Activated CD4-positive, alpha-beta T cell treated with anti-CD3 and anti-CD28 coated beads for 24 hours (primary cell): ENCODE results near the gene SMAD6.

Experiments used
- DNase-seq, 2 donors: peaks; one replicate each; pipeline ENCODE4 v3.0.0-alpha.2; 2020; ENCODE audit warnings: low read depth in 2 of 2

SMAD6 gene

GRCh38 chr15:66702035-66702786, at the start of gene SMAD6:
Gene SMAD6, plus strand, starts transcription at chr15:66702236. Its CDS starts 1,023 bp downstream, at chr15:66703259.
- peak; percentile 54 to 68 for DNase-seq

DNA sequence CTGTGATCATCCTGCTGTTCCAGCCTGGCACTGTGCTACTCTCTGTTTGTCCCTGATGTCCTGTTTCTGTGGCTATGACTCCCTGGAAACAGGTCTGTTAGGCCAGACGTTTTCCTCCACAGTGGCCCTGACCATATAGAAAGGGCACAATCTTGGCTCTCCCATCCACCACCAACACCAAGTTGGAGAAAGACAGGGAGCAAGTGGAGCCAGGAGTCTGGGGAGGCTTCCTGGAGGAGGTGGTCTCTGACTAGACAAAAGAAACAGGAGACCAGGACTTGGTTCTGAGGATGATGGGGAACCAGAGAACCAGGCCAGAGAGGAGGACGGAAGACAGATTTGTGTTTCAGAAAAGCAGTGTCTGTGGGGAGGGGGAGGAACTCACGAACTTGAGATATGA, 49.2 kb upstream of the SMAD6 start:
- DNase-seq, result no peak

- DNase-seq, result no peak
These were observed 48.6 kb upstream of the SMAD6 start for GRCh38 chr15:66653398-66653797.

GRCh38 chr15:66653852-66654251, 48.2 kb upstream of the SMAD6 start:
- DNase-seq, result no peak

- DNase-seq, result no peak
These were observed 47.7 kb upstream of the SMAD6 start for GRCh38 chr15:66654361-66654738.

DNA sequence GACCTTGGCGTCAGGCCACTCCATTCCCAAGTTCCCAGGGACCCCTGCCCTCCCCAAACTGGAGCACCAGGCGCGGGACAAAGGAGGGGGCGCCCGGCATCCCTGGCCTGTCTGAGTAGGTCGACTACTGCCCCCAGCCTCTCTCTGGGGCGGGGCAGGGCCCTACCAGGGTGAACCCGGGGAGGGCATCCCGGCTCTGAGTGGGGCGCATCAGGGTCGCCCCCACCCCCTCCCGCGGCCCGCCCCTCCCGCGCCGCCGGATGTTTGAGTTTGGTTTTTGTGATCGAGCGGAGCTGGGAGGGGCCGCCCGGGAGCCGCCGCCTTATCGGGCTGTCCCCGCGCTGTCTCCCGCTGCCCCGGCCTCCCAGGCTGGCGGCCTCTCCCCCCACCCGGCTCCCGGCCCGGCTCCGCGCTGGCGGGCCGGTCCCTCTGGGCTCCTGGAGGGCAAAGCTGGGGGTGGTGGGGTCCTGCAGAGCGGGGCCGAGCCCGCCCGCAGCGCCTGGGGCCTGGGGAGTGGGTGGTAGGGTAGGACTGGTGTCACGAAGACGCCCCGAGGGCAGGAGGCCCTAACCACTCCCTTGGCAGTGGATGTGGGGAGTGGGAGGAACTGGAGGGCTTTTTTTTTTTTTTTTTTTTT, 47.2 kb upstream of the SMAD6 start:
- DNase-seq, result peak in 1 of 2 donors; percentile 11

DNA sequence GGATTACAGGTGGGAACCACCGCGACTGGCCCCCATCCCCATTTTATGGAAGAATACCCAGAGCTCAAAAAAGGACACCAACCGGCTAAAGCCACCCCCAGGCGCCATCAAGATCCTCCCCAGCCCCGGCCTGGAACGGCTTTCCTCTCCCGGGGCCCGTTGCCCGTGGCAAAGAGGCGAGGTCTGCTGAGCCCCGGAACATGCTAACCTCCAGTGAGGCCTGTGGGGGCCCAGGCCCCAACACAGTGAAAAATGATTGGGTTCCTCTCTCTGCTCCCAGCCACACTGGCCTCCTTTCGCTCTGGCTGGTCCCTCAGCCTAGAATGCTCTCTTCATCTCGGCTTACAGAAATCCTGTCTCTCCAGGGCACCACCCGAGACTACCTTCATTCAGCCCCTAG, 46.5 kb upstream of the SMAD6 start:
- no peak for DNase-seq

- DNase-seq, result no peak
These were observed 46.0 kb upstream of the SMAD6 start for GRCh38 chr15:66655997-66656396.

DNA sequence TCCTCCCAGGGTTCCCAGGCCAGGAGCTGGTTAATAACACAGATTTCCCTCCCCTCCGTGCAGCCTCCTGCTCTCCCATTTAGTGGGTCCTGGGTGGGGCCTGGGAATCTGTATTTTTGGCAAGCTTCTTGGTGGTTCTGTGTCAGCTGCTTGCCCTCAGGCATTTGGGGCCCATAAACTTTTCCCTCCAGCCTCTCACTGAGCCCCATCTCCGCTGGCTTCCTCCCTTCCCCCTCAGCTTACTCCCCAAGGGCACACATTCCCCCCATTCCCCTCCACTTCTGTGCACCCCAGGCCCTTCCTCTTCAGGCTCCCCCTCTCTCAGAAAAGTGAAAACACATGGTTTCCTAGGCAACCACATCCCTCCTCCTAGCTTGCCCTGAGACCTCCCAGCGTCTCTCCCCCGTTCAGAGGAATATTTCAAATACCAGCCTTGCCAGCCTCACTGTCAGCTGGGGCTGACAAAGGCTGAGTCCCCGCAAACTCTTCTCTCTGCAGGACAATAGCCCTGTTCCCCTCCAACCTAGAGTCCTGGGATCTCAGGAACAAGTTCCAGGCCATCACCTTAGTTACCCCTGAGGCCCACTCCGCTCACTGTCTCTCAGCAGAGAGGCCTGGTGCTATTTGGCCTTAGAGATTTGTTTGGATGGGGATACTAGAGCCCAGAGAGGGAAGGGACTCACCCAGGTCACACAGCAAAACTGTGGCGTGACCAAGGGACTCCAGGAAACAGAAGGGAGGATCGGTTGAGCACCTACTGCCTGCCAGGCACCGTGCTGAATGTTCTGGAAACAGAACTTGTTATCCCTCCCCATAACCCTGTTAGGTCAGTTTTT, 44.6 kb upstream of the SMAD6 start:
- no peak for DNase-seq

- DNase-seq, result no peak
These were observed 44.0 kb upstream of the SMAD6 start for GRCh38 chr15:66658044-66658443.

- DNase-seq, result no peak
These were observed 43.2 kb upstream of the SMAD6 start for GRCh38 chr15:66658855-66659254.

DNA sequence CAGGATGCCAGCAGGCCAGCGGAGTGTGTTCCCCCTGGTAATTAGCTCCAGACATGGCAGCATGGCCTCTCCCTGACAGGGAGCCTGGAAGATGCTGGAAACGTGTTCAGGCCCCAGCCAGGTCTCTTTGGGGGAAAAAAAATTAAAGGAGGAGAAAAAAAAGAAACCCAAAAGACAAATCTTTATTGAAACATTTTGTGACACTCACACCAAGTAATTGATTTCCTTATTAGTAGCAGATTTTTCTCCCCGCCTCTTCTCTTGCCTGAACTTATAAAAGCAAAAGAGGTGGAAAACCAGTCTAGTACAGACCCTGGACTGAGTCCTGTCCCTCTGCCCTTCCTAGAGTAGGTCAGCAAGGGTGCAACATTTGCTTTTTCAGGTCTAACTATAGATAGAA, 42.7 kb upstream of the SMAD6 start:
- DNase-seq, result no peak

DNA sequence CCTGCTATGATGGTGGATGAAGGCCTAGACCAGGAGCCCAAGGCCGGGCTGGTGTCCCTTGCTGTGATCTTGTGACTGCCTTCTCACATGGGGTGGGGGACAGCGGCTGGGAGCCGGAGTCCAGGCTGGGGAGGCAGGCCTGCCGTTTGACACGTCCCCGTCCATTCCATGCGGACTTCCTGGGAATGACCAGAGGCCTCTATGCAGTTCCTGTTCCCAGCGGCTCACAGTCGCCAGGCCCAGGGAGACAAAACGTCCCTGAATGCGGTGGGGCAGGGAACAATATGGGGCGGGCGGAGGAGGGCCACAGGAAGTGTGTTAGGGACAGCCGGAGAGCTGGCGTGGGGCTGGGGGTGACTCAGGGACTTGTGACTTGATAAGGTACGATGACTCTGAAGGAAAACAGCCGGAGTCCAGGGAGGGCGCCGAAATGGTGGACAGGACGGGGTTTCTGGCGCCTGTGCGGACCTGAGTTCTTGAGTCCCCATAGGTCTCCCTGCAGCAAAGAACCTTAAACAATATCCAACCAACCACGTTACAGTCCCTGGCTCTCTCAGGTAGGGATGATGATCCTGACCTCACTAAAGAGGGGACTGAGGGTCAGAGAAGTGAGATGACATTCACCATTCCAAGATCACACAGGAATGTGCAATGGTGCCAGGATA, 40.5 kb upstream of the SMAD6 start:
- DNase-seq, result no peak

- no peak for DNase-seq
These were observed 39.5 kb upstream of the SMAD6 start for GRCh38 chr15:66662522-66662921.

GRCh38 chr15:66663664-66664063, 38.4 kb upstream of the SMAD6 start:
- DNase-seq, result no peak

- DNase-seq, result no peak
These were observed 31.9 kb upstream of the SMAD6 start for GRCh38 chr15:66670175-66670574.

GRCh38 chr15:66670762-66671580, 31.1 kb upstream of the SMAD6 start:
- no peak for DNase-seq

DNA sequence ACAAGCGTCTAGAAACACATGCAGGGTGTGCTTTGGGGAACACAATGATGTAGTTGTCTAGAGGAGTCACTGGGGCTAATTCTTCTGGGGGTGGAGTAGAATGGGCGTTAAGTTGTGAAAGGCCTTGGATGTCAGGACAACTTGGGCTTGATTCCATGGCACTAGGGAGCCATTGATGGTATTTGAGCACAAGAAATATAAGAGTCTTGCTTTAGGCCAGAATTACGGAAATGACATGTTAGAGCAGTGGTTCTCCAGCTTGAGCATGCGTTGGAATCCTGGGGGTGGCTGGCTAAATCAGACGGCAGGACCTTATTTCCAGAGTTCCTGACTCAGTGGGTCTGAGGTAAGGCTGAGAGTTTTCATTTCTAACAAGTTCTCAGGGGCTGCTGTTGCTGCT, 29.2 kb upstream of the SMAD6 start:
- DNase-seq, result no peak

DNA sequence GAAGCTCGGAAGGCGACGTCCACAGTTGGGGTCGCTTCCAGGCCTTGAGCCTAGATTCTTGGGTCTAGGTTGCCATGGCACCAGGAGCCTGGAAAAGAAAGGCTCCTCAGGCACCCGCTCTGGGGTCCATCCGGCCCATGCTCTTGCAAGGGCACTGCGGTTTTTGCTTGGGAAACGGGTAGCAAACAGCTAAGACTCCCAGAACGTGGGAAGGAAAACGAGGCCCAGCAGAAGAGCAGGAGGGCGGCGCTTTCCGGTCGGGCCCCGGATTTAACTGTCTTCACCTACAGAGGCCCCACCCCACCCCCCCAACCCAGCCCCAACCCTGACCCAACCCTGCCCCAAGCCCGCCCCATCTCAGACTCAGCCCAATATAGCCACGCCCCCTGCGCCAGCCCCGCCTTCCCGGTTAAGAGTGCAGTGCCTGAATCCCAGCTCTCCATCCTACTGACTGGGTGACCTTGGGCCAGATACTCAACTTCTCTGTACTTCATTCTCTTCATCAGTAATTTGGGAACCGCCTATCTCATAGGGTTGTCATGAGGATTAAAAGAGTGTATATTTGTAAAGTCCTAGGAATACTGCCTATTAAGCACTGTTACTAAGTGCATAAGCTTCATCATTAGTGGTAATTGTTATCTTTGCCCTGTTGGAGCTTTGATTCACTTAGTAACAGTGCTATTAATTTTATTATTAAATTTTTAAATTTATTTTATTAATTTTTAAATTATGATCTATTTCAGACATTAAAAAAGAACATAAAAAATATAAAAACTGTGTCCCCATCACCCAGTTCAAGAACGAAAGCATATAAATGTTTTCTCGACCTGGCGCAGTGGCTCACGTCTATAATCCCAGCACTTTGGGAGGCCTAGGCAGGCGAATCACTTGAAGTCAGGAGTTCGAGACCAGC, 28.4 kb upstream of the SMAD6 start:
- peak in 1 of 2 donors; percentile 47 for DNase-seq

DNA sequence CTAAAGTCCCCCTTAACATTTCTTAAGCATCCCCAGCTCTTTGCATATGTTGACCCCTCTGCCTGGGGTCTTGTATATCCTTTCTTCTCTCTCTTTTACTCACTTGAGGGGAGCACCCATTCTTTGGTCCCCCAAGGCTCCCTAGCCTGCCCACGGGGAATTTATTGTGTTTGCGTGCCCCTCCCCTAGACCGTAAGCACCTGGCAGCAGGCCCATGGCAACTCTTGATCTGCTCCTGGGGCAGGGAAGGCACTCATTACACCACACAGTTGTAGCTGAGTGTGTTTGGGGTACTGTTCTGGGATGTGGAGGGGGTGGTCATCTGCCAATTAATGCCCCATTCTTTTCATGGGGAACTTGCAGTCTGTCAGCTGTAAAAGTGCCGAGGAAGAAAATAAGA, 27.3 kb upstream of the SMAD6 start:
- DNase-seq, result no peak
